HepG2 (cell line): ENCODE results near the gene CHPF. TPM values are rescaled to one million over a fixed set of nuclear protein-coding genes. Genes with fewer than 3 reads are reported as not detected.
A peak's percentile ranks its signal among the peaks of the same experiment; 100 is the strongest.

ENCODE experiments used
- AGO2 ChIP-seq: fragments of 200-400 bp; formaldehyde crosslinking; optimal IDR thresholded peaks from 2 replicates; pipeline ENCODE3; 2017; ENCODE audit warnings: mild to moderate bottlenecking, low read depth, low read length, moderate library complexity
- ATM ChIP-seq: fragments of 450-650 bp; IDR thresholded peaks from 2 replicates; pipeline ENCODE4 v1.7.1; 2017; ENCODE audit warnings: mild to moderate bottlenecking, borderline replicate concordance
- HOXA9 ChIP-seq: sonication (generic); formaldehyde crosslinking; IDR thresholded peaks from 2 replicates; pipeline ENCODE4 v1.8.1; 2022; ENCODE audit warnings: missing genetic modification reagents, mild to moderate bottlenecking, moderate library complexity, borderline replicate concordance
- IRF9 ChIP-seq: sonication (generic); formaldehyde crosslinking; IDR thresholded peaks from 2 replicates; pipeline ENCODE4 v1.8.0; 2022; ENCODE audit warnings: missing genetic modification reagents, mild to moderate bottlenecking, borderline replicate concordance
- KLF13 ChIP-seq: sonication (generic); formaldehyde crosslinking; IDR thresholded peaks from 2 replicates; pipeline ENCODE4 v1.4.0; 2020; ENCODE audit warnings: mild to moderate bottlenecking, missing genetic modification reagents
- MEF2D ChIP-seq: sonication (generic); formaldehyde crosslinking; IDR thresholded peaks from 2 replicates; pipeline ENCODE4 v1.5.1; 2020; ENCODE audit warnings: mild to moderate bottlenecking, missing genetic modification reagents
- NCOA2 ChIP-seq: sonication (generic); formaldehyde crosslinking; IDR thresholded peaks from 2 replicates; pipeline ENCODE4 v1.8.0; 2022; ENCODE audit warnings: inconsistent platforms
- NR2F6 ChIP-seq, 2 experiments: IDR thresholded peaks; 2 replicates each; pipeline ENCODE4 v1.6.1; 2016; ENCODE audit warnings: antibody characterized with exemption in 1 of 2, mild to moderate bottlenecking in 1 of 2
- SRSF1 ChIP-seq: fragments of 200-400 bp; formaldehyde crosslinking; optimal IDR thresholded peaks from 2 replicates; pipeline ENCODE3; 2017; ENCODE audit warnings: mild to moderate bottlenecking, low read depth, low read length, moderate library complexity
- TSC22D2 ChIP-seq: sonication (generic); formaldehyde crosslinking; IDR thresholded peaks from 2 replicates; pipeline ENCODE4 v1.5.1; 2020; ENCODE audit warnings: missing genetic modification reagents, mild to moderate bottlenecking, borderline replicate concordance
- ZFX ChIP-seq: sonication (generic); formaldehyde crosslinking; IDR thresholded peaks from 2 replicates; pipeline ENCODE4 v1.4.0; 2020; ENCODE audit warnings: mild to moderate bottlenecking, low read depth, missing genetic modification reagents, moderate library complexity
- ZNF335 ChIP-seq: sonication (generic); formaldehyde crosslinking; IDR thresholded peaks from 2 replicates; pipeline ENCODE4 v1.4.0; 2020; ENCODE audit warnings: missing genetic modification reagents
- ZNF564 ChIP-seq: sonication (generic); formaldehyde crosslinking; IDR thresholded peaks from 2 replicates; pipeline ENCODE4 v1.8.1; 2023; ENCODE audit warnings: mild to moderate bottlenecking, missing genetic modification reagents
- ZNF724P ChIP-seq: sonication (generic); formaldehyde crosslinking; IDR thresholded peaks from 2 replicates; pipeline ENCODE4 v1.8.0; 2022; ENCODE audit warnings: missing genetic modification reagents, borderline replicate concordance
- polyA plus RNA-seq, 8 experiments: library from polyadenylated mRNA; depleted of rRNA in 3 of 8; stranded (reverse) in 7 of 8; unstranded in 1 of 8; fragments of >200 nt; fragmentation: Illumina TruSeq in 4 of 8; extraction: Trizol in 4 of 8; gene quantifications; 2 replicates each; pipeline versions ENCODE4 v1.2.1 to v1.2.3, GENCODE V29; 2011 to 2016; ENCODE audit warnings: low read depth in 4 of 8, missing spikeins in 1 of 8, mixed read lengths in 1 of 8; ENCODE audit not compliant: insufficient read depth in 1 of 8
- total RNA-seq, 5 experiments: library from RNA; depleted of rRNA; stranded (reverse); fragments of >200 nt; fragmentation: Illumina TruSeq; extraction: Trizol; gene quantifications; 2 replicates each; pipeline ENCODE4 v1.2.3, GENCODE V29; 2016; ENCODE audit warnings: low read depth in 1 of 5
- TF ChIP-seq, protein P1 (sequence below): IDR thresholded peaks from 2 replicates; pipeline ENCODE4 v1.6.1; 2016; ENCODE audit warnings: low read depth, missing genetic modification reagents, missing compliant biosample characterization
- TF ChIP-seq, protein P2 (sequence below): sonication (generic); formaldehyde crosslinking; IDR thresholded peaks from 2 replicates; pipeline ENCODE4 v1.8.0; 2022; ENCODE audit warnings: missing genetic modification reagents, low read depth, mild to moderate bottlenecking, borderline replicate concordance
- TF ChIP-seq, protein P3 (sequence below): sonication (generic); formaldehyde crosslinking; conservative IDR thresholded peaks from 2 replicates; pipeline ENCODE4 v1.8.0; 2022; ENCODE audit warnings: mild to moderate bottlenecking, moderate library complexity, missing genetic modification reagents
- TF ChIP-seq, protein P4 (sequence below): sonication (generic); formaldehyde crosslinking; IDR thresholded peaks from 2 replicates; pipeline ENCODE4 v1.8.1; 2022; ENCODE audit warnings: mild to moderate bottlenecking, missing genetic modification reagents

Gene CHPF
- total and polyA plus RNA-seq, 2 of the 13 experiments (the other 11 are each of a cell fraction or from before 2014, with no cell fraction given) = 79.6 to 111 TPM

- TF ChIP-seq, protein P1, sequence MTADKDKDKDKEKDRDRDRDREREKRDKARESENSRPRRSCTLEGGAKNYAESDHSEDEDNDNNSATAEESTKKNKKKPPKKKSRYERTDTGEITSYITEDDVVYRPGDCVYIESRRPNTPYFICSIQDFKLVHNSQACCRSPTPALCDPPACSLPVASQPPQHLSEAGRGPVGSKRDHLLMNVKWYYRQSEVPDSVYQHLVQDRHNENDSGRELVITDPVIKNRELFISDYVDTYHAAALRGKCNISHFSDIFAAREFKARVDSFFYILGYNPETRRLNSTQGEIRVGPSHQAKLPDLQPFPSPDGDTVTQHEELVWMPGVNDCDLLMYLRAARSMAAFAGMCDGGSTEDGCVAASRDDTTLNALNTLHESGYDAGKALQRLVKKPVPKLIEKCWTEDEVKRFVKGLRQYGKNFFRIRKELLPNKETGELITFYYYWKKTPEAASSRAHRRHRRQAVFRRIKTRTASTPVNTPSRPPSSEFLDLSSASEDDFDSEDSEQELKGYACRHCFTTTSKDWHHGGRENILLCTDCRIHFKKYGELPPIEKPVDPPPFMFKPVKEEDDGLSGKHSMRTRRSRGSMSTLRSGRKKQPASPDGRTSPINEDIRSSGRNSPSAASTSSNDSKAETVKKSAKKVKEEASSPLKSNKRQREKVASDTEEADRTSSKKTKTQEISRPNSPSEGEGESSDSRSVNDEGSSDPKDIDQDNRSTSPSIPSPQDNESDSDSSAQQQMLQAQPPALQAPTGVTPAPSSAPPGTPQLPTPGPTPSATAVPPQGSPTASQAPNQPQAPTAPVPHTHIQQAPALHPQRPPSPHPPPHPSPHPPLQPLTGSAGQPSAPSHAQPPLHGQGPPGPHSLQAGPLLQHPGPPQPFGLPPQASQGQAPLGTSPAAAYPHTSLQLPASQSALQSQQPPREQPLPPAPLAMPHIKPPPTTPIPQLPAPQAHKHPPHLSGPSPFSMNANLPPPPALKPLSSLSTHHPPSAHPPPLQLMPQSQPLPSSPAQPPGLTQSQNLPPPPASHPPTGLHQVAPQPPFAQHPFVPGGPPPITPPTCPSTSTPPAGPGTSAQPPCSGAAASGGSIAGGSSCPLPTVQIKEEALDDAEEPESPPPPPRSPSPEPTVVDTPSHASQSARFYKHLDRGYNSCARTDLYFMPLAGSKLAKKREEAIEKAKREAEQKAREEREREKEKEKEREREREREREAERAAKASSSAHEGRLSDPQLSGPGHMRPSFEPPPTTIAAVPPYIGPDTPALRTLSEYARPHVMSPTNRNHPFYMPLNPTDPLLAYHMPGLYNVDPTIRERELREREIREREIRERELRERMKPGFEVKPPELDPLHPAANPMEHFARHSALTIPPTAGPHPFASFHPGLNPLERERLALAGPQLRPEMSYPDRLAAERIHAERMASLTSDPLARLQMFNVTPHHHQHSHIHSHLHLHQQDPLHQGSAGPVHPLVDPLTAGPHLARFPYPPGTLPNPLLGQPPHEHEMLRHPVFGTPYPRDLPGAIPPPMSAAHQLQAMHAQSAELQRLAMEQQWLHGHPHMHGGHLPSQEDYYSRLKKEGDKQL = no peak
- TF ChIP-seq, protein P2, sequence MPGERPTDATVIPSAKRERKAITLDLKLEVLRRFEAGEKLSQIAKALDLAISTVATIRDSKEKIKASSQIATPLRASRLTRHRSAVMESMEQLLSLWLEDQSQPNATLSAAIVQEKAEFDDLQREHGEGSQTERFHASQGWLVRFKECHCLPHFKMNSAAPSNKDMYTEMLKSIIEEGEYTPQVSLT (CRISPR knock-in tag) = no peak
- TF ChIP-seq ATM (no peak), ZNF335 (CRISPR knock-in tag) (no peak), NR2F6 (IDR thresholded peaks at IDR 0.05) (peak; percentile 43; the same call in 1 of the 2 replicates), NR2F6 (CRISPR knock-in tag; IDR thresholded peaks at IDR 0.05) (peak; percentile 59; the same call in 1 of the 2 replicates), SRSF1 (peak; percentile 36), TSC22D2 (CRISPR knock-in tag) (no peak), MEF2D (CRISPR knock-in tag) (peak; percentile 4; the same call in 1 of the 2 replicates), IRF9 (0 out of 2 replicates have a peak, but pooled peaks have one; percentile 34), NCOA2 (no peak), ZNF724P (CRISPR knock-in tag) (0 out of 2 replicates have a peak, but pooled peaks have one; percentile 20), ZNF564 (CRISPR knock-in tag) (peak; percentile 20; the same call in 1 of the 2 replicates), KLF13 (CRISPR knock-in tag) (0 out of 2 replicates have a peak, but pooled peaks have one; percentile 38), ZFX (peak; percentile 18; the same call in 1 of the 2 replicates), AGO2 (peak; percentile 97), HOXA9 (CRISPR knock-in tag) (no peak)
- TF ChIP-seq, protein P3, sequence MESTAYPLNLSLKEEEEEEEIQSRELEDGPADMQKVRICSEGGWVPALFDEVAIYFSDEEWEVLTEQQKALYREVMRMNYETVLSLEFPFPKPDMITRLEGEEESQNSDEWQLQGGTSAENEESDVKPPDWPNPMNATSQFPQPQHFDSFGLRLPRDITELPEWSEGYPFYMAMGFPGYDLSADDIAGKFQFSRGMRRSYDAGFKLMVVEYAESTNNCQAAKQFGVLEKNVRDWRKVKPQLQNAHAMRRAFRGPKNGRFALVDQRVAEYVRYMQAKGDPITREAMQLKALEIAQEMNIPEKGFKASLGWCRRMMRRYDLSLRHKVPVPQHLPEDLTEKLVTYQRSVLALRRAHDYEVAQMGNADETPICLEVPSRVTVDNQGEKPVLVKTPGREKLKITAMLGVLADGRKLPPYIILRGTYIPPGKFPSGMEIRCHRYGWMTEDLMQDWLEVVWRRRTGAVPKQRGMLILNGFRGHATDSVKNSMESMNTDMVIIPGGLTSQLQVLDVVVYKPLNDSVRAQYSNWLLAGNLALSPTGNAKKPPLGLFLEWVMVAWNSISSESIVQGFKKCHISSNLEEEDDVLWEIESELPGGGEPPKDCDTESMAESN (CRISPR knock-in tag) = 0 out of 2 replicates have a peak, but pooled peaks have one; percentile 34
- TF ChIP-seq, protein P4, sequence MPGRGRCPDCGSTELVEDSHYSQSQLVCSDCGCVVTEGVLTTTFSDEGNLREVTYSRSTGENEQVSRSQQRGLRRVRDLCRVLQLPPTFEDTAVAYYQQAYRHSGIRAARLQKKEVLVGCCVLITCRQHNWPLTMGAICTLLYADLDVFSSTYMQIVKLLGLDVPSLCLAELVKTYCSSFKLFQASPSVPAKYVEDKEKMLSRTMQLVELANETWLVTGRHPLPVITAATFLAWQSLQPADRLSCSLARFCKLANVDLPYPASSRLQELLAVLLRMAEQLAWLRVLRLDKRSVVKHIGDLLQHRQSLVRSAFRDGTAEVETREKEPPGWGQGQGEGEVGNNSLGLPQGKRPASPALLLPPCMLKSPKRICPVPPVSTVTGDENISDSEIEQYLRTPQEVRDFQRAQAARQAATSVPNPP (CRISPR knock-in tag) = 0 out of 2 replicates have a peak, but pooled peaks have one; percentile 54
These were observed 17.8 kb upstream of the CHPF start (continued) for GRCh38 chr2:219561179-219562048.
